ENCODE results near the gene KANSL1.
"Not testable (repeated sequence)": the region's sequence is repeated elsewhere in the genome, so short reads cannot be mapped to it uniquely, and the experiment has no call there.

KANSL1 gene

DNA sequence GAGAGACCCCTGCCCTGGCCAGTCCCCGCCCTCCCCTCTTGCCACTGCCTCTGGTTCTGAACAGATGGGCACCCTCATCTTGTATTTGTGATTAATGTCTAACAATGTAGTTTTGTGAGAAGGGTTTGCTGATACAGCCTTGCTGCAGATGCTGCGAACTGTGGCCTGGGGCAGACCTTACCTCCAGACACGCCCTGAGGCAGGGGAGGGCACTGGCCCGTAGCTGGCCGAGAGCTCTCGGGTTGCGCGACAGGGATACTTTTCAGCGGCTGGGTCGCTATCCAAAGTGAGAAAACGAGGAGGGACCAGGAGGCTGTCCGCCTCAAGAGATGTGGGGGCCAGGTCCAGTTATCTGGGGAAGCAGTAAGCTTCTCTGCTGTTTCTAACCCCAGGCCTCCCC lies 172.2 kb downstream of the KANSL1 start:
- Histone ChIP-seq H3K79me2 (ENCODE audit: low read length) (no peaks in the 10 kb centered on the region), H3K27ac (ENCODE audit: low read length) (no peak overlapping the region), H3K27me3 (replicated peaks; ENCODE audit: insufficient read depth, low read length) (no peaks in the 10 kb centered on the region), H3K4me3 (ENCODE audit: low read length) (no peak overlapping the region), H3K36me3 (replicated peaks; ENCODE audit: insufficient read depth, low read length) (no peaks in the 10 kb centered on the region), H3F3A (ENCODE audit: insufficient read depth, low read length) (no peaks in the 10 kb centered on the region), H4K20me1 (ENCODE audit: insufficient read depth, low read length) (no peaks in the 10 kb centered on the region), H3K9me3 (replicated peaks; ENCODE audit: insufficient read depth, low read length) (no peaks in the 10 kb centered on the region), H3K9ac (ENCODE audit: low read length) (no peak overlapping the region), H2AFZ (ENCODE audit: low read length) (no peak overlapping the region), H3K4me1 (ENCODE audit: low read length) (no peaks in the 10 kb centered on the region), H3K4me2 (ENCODE audit: low read depth, low read length) (no peak overlapping the region), H3K9me2 (replicated peaks; ENCODE audit: insufficient read depth, low read length) (no peaks in the 10 kb centered on the region)
- TF ChIP-seq EZH2phosphoT487 (IDR thresholded peaks at IDR 0.05; ENCODE audit: low read length) (no peak), EZH2 (optimal IDR thresholded peaks at IDR 0.05; ENCODE audit: low read depth, low read length) (no peak)
- TF ChIP-seq, protein P1, sequence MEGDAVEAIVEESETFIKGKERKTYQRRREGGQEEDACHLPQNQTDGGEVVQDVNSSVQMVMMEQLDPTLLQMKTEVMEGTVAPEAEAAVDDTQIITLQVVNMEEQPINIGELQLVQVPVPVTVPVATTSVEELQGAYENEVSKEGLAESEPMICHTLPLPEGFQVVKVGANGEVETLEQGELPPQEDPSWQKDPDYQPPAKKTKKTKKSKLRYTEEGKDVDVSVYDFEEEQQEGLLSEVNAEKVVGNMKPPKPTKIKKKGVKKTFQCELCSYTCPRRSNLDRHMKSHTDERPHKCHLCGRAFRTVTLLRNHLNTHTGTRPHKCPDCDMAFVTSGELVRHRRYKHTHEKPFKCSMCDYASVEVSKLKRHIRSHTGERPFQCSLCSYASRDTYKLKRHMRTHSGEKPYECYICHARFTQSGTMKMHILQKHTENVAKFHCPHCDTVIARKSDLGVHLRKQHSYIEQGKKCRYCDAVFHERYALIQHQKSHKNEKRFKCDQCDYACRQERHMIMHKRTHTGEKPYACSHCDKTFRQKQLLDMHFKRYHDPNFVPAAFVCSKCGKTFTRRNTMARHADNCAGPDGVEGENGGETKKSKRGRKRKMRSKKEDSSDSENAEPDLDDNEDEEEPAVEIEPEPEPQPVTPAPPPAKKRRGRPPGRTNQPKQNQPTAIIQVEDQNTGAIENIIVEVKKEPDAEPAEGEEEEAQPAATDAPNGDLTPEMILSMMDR (IDR thresholded peaks at IDR 0.05; ENCODE audit: low read length): no peak
- DNase-seq: no peak

GRCh38 chr17:46020023-46020761 lies 173.0 kb downstream of the KANSL1 start:
- Histone ChIP-seq H4K20me1 (ENCODE audit: insufficient read depth, low read length) (no peaks in the 10 kb centered on the region), H3K36me3 (replicated peaks; ENCODE audit: insufficient read depth, low read length) (no peaks in the 10 kb centered on the region), H3K4me3 (ENCODE audit: low read length) (no peak overlapping the region), H3K27ac (ENCODE audit: low read length) (no peak overlapping the region), H3K4me1 (ENCODE audit: low read length) (no peaks in the 10 kb centered on the region), H3K4me2 (ENCODE audit: low read depth, low read length) (no peak overlapping the region), H2AFZ (ENCODE audit: low read length) (no peak overlapping the region), H3K9ac (ENCODE audit: low read length) (no peak overlapping the region), H3K27me3 (replicated peaks; ENCODE audit: insufficient read depth, low read length) (no peaks in the 10 kb centered on the region), H3F3A (ENCODE audit: insufficient read depth, low read length) (no peaks in the 10 kb centered on the region), H3K79me2 (ENCODE audit: low read length) (no peaks in the 10 kb centered on the region), H3K9me2 (replicated peaks; ENCODE audit: insufficient read depth, low read length) (no peaks in the 10 kb centered on the region), H3K9me3 (replicated peaks; ENCODE audit: insufficient read depth, low read length) (no peaks in the 10 kb centered on the region)
- DNase-seq: no peak
- TF ChIP-seq EZH2phosphoT487 (IDR thresholded peaks at IDR 0.05; ENCODE audit: low read length) (no peak), EZH2 (optimal IDR thresholded peaks at IDR 0.05; ENCODE audit: low read depth, low read length) (no peak)
- TF ChIP-seq, protein P1 (IDR thresholded peaks at IDR 0.05; ENCODE audit: low read length): no peak

GRCh38 chr17:46019408-46019925 lies 173.8 kb downstream of the KANSL1 start:
- not testable (repeated sequence) for H3K27me3 ChIP-seq (replicated peaks; ENCODE audit: insufficient read depth, low read length); H3K27ac ChIP-seq (ENCODE audit: low read length); H3K4me2 ChIP-seq (ENCODE audit: low read depth, low read length); H4K20me1 ChIP-seq (ENCODE audit: insufficient read depth, low read length); H3K9ac ChIP-seq (ENCODE audit: low read length); H3K36me3 ChIP-seq (replicated peaks; ENCODE audit: insufficient read depth, low read length); H2AFZ ChIP-seq (ENCODE audit: low read length); H3F3A ChIP-seq (ENCODE audit: insufficient read depth, low read length); H3K9me2 ChIP-seq (replicated peaks; ENCODE audit: insufficient read depth, low read length); DNase-seq; H3K4me3 ChIP-seq (ENCODE audit: low read length); H3K9me3 ChIP-seq (replicated peaks; ENCODE audit: insufficient read depth, low read length); H3K79me2 ChIP-seq (ENCODE audit: low read length); H3K4me1 ChIP-seq (ENCODE audit: low read length)

DNA sequence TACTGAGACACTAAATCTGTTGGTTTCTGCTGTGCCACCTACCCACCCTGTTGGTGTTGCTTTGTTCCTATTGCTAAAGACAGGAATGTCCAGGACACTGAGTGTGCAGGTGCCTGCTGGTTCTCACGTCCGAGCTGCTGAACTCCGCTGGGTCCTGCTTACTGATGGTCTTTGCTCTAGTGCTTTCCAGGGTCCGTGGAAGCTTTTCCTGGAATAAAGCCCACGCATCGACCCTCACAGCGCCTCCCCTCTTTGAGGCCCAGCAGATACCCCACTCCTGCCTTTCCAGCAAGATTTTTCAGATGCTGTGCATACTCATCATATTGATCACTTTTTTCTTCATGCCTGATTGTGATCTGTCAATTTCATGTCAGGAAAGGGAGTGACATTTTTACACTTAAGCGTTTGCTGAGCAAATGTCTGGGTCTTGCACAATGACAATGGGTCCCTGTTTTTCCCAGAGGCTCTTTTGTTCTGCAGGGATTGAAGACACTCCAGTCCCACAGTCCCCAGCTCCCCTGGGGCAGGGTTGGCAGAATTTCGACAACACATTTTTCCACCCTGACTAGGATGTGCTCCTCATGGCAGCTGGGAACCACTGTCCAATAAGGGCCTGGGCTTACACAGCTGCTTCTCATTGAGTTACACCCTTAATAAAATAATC lies 179.6 kb downstream of the KANSL1 start:
- DNase-seq: no peak
- no peak overlapping the region for H3K4me3 ChIP-seq (ENCODE audit: low read length)
- no peaks in the 10 kb centered on the region for H3K4me1 ChIP-seq (ENCODE audit: low read length)
- no peaks in the 10 kb centered on the region for H3K36me3 ChIP-seq (replicated peaks; ENCODE audit: insufficient read depth, low read length)
- no peak overlapping the region for H2AFZ ChIP-seq (ENCODE audit: low read length)
- no peak overlapping the region for H3K9ac ChIP-seq (ENCODE audit: low read length)
- no peaks in the 10 kb centered on the region for H3F3A ChIP-seq (ENCODE audit: insufficient read depth, low read length)
- TF ChIP-seq, protein P1 (IDR thresholded peaks at IDR 0.05; ENCODE audit: low read length): no peak
- no peak for TF ChIP-seq EZH2phosphoT487 (IDR thresholded peaks at IDR 0.05; ENCODE audit: low read length)
- no peak for TF ChIP-seq EZH2 (optimal IDR thresholded peaks at IDR 0.05; ENCODE audit: low read depth, low read length)
- no peaks in the 10 kb centered on the region for H3K9me2 ChIP-seq (replicated peaks; ENCODE audit: insufficient read depth, low read length)
- no peak overlapping the region for H3K4me2 ChIP-seq (ENCODE audit: low read depth, low read length)
- no peaks in the 10 kb centered on the region for H4K20me1 ChIP-seq (ENCODE audit: insufficient read depth, low read length)
- H3K27me3 ChIP-seq (replicated peaks; ENCODE audit: insufficient read depth, low read length): no peaks in the 10 kb centered on the region
- no peak overlapping the region for H3K27ac ChIP-seq (ENCODE audit: low read length)
- no peaks in the 10 kb centered on the region for H3K79me2 ChIP-seq (ENCODE audit: low read length)
- H3K9me3 ChIP-seq (replicated peaks; ENCODE audit: insufficient read depth, low read length): no peaks in the 10 kb centered on the region
